Left ventricle myocardium superior (tissue), 1 donor: ENCODE data around the gene TENM4. TPM values are rescaled to one million over a fixed set of nuclear protein-coding genes. Genes with fewer than 3 reads are reported as not detected.
"Not testable (repeated sequence)": the region's sequence is repeated elsewhere in the genome, so short reads cannot be mapped to it uniquely, and the experiment has no call there.

ENCODE experiments used
- ATAC-seq: fragments of 200-7000 bp; cut with Tn5 transposase; one replicate; pipeline ENCODE4 v1.9.1; 2020; ENCODE audit warnings: mild to moderate bottlenecking, moderate library complexity
- DNase-seq: peaks from one replicate; pipeline ENCODE4 v3.0.0-alpha.2; 2020
- intact Hi-C: fragments of 100-400 bp; cut with micrococcal nuclease; formaldehyde crosslinking; loops from one replicate; pipeline ENCODE4 v1.11.0; 2022
- total RNA-seq: library from RNA; stranded (reverse); fragmentation: NEBNext Ultra II Directional; extraction: Animal tissue kit (Norgen Biotek cat#: 25700); gene quantifications from one replicate; pipeline ENCODE4 v1.2.1, GENCODE V29; 2021
- donor health status: DM: no; HTN: yes; CAD: no; lungs with severe emphysema.

The TENM4 gene
- total RNA-seq, 1 donor from 2014 or later: 0.40 TPM

- DNase-seq (no peak), ATAC-seq (peak; percentile 80)
- intact Hi-C loops: no loop called here
Observed at GRCh38 chr11:78840623-78841022, 600.2 kb downstream of the TENM4 start.

GRCh38 chr11:78840200-78840599 is 600.6 kb downstream of the TENM4 start:
- intact Hi-C loops: no loop called here
- ATAC-seq (peak; percentile 87), DNase-seq (no peak)

DNA sequence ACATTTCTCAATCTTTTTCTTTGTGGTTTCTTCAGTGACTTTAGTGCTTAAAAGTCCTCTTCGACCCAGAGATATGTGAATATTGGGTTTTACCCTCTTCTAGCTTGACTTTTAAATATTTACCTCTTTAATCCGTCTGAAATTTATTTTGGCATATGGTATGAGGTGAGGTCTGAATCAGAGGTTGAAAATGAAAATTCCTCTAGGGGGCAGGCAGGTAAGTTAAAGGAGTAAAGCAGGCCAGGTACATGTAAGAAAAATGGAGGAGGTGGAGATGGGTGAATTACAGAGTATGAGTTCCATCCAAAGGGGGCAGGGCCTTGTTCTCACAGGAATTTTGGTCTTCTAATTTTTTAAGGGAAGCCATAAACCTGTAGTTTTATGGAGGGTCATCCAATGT is 602.4 kb downstream of the TENM4 start:
- ATAC-seq: no peak
- intact Hi-C loops: no loop called here

GRCh38 chr11:78835646-78836045 is 605.2 kb downstream of the TENM4 start:
- DNase-seq (no peak), ATAC-seq (no peak)
- intact Hi-C loops: no loop called here

More for the DNA sequence above, 602.4 kb downstream of the TENM4 start:
- DNase-seq: no peak

DNA sequence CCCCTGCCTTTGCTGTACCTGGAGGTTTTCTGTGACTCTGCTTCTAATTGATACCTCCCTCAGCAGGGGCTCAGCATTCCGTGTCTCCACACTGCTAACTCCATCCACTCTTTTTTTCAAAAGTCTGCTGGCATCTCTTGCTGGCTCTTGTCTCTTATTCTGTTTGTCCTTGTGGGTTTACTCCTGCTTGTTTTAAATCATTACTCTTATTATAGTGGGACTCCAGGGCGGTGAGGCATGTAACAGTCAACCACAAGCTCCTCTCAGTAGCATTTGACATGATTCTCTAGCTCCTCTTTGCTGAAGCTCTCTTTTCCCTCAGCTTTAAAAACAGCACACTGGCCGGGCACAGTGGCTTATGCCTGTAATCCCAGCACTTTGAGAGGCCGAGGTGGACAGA is 605.9 kb downstream of the TENM4 start:
- DNase-seq (no peak), ATAC-seq (no peak)
- intact Hi-C loops: no loop called here

DNA sequence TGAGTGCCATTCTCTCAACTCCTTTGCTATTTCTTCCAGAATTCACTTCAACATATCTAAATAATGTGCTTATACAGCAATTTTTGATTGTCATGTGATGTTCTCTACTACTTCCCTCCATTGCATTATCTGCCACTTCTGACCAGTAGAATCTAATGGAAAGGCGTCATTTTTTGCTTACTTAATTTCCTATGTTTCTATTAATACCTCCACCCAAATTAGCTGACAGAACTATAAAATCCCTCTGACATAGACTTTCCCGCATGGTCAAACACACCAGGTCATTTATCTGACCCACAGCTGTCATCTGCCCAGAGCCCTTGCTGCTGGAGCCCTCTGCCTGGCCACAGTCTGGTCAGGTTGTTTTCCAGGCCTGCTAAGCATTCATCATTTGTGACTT is 607.6 kb downstream of the TENM4 start:
- peak; percentile 59 for ATAC-seq
- intact Hi-C loops: no loop called here

DNA sequence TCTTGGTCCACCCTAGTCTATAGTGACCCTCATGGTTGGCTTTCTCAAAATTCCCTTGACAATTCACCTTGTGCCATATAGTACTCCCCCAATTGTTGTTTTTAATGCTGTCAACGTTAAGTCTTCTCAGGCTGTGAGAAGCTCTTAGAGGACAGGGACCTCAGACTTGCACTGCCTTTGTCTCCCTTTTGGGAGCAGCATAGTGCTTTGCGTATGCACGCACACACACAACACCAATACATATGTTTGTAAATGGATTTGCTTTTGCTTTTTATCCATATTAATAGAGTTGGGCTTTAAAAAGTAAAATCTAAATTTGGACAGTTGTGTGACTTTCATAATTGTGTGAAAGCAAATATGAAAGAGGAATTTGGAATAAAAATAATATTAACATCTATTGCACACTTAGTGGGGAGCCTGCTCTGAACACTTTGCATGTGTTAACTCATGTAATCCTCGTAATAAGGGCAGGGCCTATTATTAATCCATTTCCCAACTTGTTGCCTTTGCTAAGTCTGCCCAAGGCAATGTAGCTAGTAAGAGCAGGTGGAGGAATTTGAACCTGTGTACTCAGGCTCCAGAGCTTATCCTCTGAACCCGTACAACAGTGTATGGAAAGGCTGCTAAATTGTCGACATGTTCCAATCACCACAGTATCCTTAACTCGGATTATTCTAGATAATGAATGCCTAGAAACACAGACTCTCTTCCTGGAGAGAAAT is 608.4 kb downstream of the TENM4 start:
- intact Hi-C loops: no loop called here

More for the DNA sequence above, 607.6 kb downstream of the TENM4 start:
- DNase-seq: no peak

GRCh38 chr11:78831571-78831970 is 609.3 kb downstream of the TENM4 start:
- no peak for DNase-seq
- intact Hi-C loops: no loop called here
- no peak for ATAC-seq

More for the DNA sequence above, 608.4 kb downstream of the TENM4 start:
- DNase-seq (no peak), ATAC-seq (no peak)

DNA sequence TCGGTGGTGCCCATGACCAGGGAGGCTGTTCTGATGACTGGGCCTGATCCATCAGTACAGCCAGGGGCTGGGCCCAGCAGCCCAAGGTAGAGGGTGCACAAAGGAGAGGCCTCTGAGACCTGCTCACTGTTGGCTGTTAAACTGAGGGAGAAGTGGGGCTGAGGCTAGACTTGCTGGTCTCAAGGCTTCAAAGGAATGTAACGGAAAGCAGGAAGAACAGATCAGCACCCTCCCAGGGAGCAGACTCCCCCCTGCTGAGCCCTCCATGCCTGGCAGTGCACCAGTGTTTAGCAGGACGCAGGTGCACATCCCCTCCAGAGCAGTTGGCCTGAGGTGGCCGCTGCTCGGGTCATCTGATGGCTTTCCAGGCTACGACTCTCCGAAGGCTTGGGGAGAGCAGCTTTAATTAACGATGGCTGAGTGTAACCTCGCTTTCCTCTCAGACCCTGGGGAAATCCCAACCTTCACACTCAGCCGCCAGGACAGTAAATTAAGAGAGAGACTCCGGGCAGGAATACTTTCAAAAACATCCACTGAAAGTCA is 610.5 kb downstream of the TENM4 start:
- ATAC-seq (no peak), DNase-seq (no peak)
- intact Hi-C loops: no loop called here

DNA sequence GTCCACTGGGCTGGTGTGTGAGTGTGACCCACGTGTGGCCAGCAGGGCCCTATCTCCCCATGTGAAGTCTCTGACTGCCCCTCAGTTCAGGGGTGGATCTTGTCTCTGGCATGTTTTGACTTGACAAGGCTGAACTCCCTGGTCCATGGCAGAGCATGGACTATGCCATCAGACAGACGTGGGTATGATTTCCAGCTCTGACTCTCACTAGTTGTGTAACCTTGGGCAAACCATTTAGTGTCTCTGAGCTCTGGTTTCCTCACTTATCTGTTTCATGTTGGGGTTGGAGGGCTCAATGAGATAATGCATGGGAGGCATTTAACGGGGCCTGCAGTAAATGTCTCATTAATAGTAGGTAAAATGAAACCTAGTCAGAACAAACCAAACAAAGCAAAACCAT is 611.7 kb downstream of the TENM4 start:
- no peak for DNase-seq
- intact Hi-C loops: no loop called here
- ATAC-seq: no peak

GRCh38 chr11:78828676-78829075 is 612.2 kb downstream of the TENM4 start:
- intact Hi-C loops: no loop called here
- ATAC-seq (peak; percentile 52), DNase-seq (no peak)

- intact Hi-C loops, DNase-seq, ATAC-seq: not testable (repeated sequence)
Observed at GRCh38 chr11:78827291-78827690, 613.5 kb downstream of the TENM4 start.

- intact Hi-C loops: no loop called here
- ATAC-seq (no peak), DNase-seq (no peak)
Observed at GRCh38 chr11:78825591-78826020, 615.2 kb downstream of the TENM4 start.

DNA sequence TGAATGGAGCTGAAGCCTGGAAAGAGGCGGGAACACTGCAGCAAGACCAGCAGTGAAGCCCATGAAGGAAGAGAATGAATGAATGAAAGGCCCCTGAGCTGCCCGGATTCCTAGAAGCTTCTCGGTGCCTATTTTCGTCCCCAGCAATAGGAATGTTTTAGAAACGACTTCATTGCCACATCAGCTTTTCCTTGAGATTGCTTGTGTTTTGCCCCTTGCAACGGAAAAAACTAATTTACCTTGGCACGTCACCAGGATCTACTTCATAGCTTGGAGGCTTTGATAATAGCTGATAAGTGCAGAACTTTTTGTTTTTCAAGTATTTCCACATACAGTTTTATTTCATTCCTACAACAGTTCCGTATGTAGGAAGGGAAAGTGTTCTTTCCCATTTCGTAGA is 617.2 kb downstream of the TENM4 start:
- intact Hi-C loops: no loop called here
- DNase-seq: no peak
- no peak for ATAC-seq

DNA sequence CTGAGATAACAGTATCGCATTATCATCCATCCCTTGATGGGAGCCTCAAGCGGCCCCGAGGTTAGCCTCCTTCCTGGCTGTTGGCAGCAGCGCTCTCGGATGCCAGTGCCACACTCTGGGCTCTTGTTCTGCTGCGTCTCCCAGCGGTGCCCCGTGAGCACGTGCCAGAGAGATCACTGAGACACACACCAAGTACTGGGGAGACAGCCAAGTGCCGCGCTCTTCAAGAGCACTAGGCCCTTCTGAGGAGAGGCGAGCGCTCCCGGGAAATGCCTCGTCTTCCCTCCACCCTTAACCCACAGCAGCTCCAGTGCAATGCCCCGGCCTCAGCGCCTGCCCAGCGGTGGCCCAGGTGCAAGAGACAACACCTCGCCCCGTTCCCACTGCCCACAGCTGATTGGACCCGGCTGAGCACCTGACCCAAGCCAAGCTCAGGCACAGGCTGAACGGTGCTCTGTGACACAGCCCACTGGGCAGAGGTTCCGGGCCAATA is 617.9 kb downstream of the TENM4 start:
- intact Hi-C loops: no loop called here
- DNase-seq (peak; percentile 72), ATAC-seq (peak; percentile 92)

DNA sequence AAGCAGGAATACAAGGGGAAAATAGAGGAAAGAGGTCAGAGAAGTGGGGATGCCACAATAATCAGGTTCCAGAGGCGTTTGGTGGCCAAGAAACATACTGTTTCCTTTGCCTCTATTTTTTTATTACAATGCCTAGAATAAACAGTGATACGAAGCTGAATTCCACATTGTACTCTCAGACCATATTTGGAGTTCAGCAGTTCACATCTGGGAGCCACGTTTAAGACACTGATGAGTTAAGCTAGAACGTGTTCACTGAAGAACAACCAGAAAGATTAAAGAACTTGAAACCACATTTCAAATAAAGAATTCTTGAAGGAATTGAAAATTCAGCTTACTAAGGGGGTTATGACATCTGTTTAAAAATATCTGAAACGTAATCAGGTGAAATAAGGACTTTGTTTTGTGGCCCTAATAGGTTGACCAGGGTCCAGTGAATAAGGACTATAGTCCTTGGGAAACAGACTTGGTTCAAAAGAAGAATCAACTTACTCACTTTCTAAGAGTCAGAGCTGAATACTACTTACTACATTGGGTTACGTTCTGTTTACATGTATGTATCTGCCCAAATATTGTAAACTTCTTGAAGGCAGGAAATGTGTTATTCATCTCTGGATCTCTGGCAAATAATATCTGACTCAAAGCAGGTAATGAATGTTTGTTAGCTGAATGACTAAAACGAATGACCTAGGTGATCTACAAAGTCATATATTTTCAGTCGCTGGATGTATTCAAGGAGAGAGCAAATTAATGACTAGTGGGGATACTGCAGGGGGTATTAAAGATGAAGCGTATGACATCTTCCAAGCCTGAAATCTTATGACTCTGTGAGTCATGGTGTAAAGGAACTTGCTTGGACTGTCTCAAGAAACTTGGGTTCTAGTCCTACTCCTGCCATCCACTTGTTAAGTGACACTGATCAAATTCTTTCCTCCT is 619.2 kb downstream of the TENM4 start:
- DNase-seq (no peak), ATAC-seq (no peak)
- intact Hi-C loops: no loop called here

DNA sequence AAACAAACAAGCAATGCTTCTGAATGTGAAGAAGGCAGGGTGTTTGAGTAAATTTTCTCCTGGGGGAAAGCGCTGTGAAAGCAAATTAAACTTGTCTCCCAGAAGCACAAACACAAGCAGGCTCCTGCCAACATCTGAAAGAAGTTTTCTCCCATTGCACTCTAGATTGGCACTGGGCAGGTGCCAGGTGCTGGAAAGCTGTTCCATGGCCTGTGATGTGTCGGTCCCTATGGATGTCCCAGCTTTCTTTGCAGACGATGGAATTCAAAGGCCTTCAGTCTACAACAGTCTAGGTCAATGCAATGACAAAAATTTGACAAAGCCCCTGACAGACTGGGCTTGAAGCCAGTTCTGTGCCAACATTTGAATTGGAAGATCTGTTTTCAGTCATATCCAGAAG is 620.1 kb downstream of the TENM4 start:
- no peak for DNase-seq
- intact Hi-C loops: no loop called here
- ATAC-seq: no peak

DNA sequence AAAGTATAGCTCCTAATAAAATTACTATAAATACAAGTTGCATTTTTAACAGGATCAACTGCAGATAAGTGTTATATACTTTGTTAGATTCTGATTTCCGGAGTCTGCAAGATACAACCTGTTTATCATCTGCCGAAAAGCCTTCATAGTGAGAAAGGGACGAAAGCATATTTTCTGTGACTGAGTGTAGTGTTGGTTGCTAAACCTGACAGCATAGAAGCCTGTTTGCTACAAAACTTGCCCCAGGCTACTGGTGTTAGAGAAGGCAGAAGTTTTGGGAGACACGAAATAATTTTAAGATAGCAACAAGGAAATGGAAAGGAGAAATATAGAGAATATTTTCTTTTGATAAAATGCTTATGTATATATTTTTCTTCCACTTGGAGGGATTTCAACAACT is 622.6 kb downstream of the TENM4 start:
- no peak for ATAC-seq
- no peak for DNase-seq
- intact Hi-C loops: no loop called here

GRCh38 chr11:78815831-78816230 is 625.0 kb downstream of the TENM4 start:
- ATAC-seq: no peak
- intact Hi-C loops: no loop called here
- no peak for DNase-seq
